Transverse colon (tissue), 4 donors: ENCODE data around the gene EDAR. TPM values are rescaled to one million over a fixed set of nuclear protein-coding genes. Genes with fewer than 3 reads are reported as not detected.

Experiments used
- DNase-seq: peaks from one replicate; pipeline ENCODE4 v3.0.0-alpha.2; 2019
- H3K27ac ChIP-seq, 4 donors: fragments of 200-600 bp; sonication (generic); 2 replicates each; pipeline ENCODE4 v1.5.1; 2016 to 2018; ENCODE audit warnings: inconsistent platforms in 4 of 4
- H3K27me3 ChIP-seq: fragments of 200-600 bp; sonication (generic); 2 replicates; pipeline ENCODE4 v1.5.1; 2017; ENCODE audit warnings: inconsistent platforms
- H3K36me3 ChIP-seq, 4 donors: fragments of 200-600 bp; sonication (generic); 2 replicates each; pipeline ENCODE4 v1.5.1; 2017 to 2019; ENCODE audit warnings: inconsistent platforms in 4 of 4
- H3K4me1 ChIP-seq, 4 donors: fragments of 200-600 bp; sonication (generic); 2 replicates each; pipeline ENCODE4 v1.5.1; 2017 to 2020; ENCODE audit warnings: inconsistent platforms in 4 of 4
- H3K4me3 ChIP-seq, 4 donors: fragments of 200-600 bp; sonication (generic); 1 replicate in 1 of 4; 2 replicates in 3 of 4; pipeline versions ENCODE4 v1.5.1 to v1.6.1; 2017 to 2019; ENCODE audit warnings: inconsistent platforms in 4 of 4
- H3K9me3 ChIP-seq, 2 donors: fragments of 200-600 bp; sonication (generic); 2 replicates each; pipeline ENCODE4 v1.5.1; 2017 to 2019; ENCODE audit warnings: inconsistent platforms in 2 of 2
- EP300 ChIP-seq: sonication (generic); formaldehyde crosslinking; IDR thresholded peaks from one replicate; pipeline ENCODE4 v1.6.1; 2017; ENCODE audit warnings: antibody characterized with exemption, low read depth
- POLR2A ChIP-seq: fragments of 450-650 bp; IDR thresholded peaks from one replicate; pipeline ENCODE4 v1.6.1; 2016; ENCODE audit warnings: antibody characterized with exemption, mild to moderate bottlenecking, moderate library complexity
- POLR2AphosphoS5 ChIP-seq, 3 donors: sonication (generic); formaldehyde crosslinking; IDR thresholded peaks; one replicate each; pipeline ENCODE4 v1.6.1; 2016; ENCODE audit warnings: antibody characterized with exemption in 3 of 3
- WGBS, 2 donors: methylation state at CpG; one replicate each; pipeline ENCODE4 v1.1.5; 2018; ENCODE audit warnings: low coverage in 1 of 2; 5-methylcytosine and 5-hydroxymethylcytosine counted together
- in situ Hi-C, 4 donors: fragments of 200-750 bp; cut with MboI; loops; one replicate each; pipeline versions ENCODE4 v1.15.0 to v1.15.1; 2017; ENCODE audit warnings: low sequenced_read_pairs in 3 of 4, low pct_ligation_motif_present in 1 of 4, low pct_unique_long_range_greater_than_20kb in 1 of 4
- intact Hi-C: fragments of 100-400 bp; cut with DNase I; formaldehyde crosslinking; loops from one replicate; pipeline ENCODE4 v1.15.1; 2023; ENCODE audit warnings: low total_unique reads
- total RNA-seq, 4 donors: library from RNA; depleted of rRNA; stranded (reverse); fragments of >200 nt; gene quantifications; one replicate each; pipeline ENCODE4 v1.1.0, GENCODE V29; 2016
- TF ChIP-seq, protein P1 (sequence below), 5 experiments: fragments of 200-600 bp in 3 of 5; fragments of 450-650 bp in 2 of 5; sonication (generic) in 3 of 5; IDR thresholded peaks; 1 replicate in 2 of 5; 2 replicates in 3 of 5; pipeline ENCODE4 v1.5.1; 2016 to 2017; ENCODE audit warnings: antibody characterized with exemption in 5 of 5, inconsistent platforms in 3 of 5, mild to moderate bottlenecking in 2 of 5, moderate library complexity in 1 of 5

The EDAR gene
- total RNA-seq, 4 donors from 2014 or later: 0.14 to 0.64 TPM; not detected in 2

GRCh38 chr2:109028738-109029489 lies 39.9 kb upstream of the EDAR start:
- no peak overlapping the region for H3K27ac ChIP-seq
- TF ChIP-seq POLR2A (no peak), EP300 (no peak)
- H3K27me3 ChIP-seq: no peaks in the 10 kb centered on the region
- intact Hi-C loops: no loop called here
- H3K4me3 ChIP-seq: no peak overlapping the region
- in situ Hi-C loops: no loop called here
- no peak for DNase-seq
- no peaks in the 10 kb centered on the region for H3K36me3 ChIP-seq
- H3K4me1 ChIP-seq: peaks cover 0 to 9% (median 6%) of the 10 kb centered on the region in 4 donors
- no peaks in the 10 kb centered on the region for H3K9me3 ChIP-seq
- 82 to 93% methylated on average over 2 to 5 of the region's 5 CpGs for WGBS, 2 donors

- H3K4me1 ChIP-seq: peaks cover 0 to 9% (median 6%) of the 10 kb centered on the region in 4 donors
- H3K27ac ChIP-seq: no peak overlapping the region
- no peaks in the 10 kb centered on the region for H3K27me3 ChIP-seq
- H3K4me3 ChIP-seq: no peak overlapping the region
- in situ Hi-C loops (no loop called here), intact Hi-C loops (no loop called here)
- DNase-seq: no peak
- WGBS, 2 donors: 84% methylated on average over 6 of the region's 6 CpGs; no CpG with 5 or more reads in 1 of the 2 donors
- no peaks in the 10 kb centered on the region for H3K9me3 ChIP-seq
- TF ChIP-seq POLR2AphosphoS5 (IDR thresholded peaks at IDR 0.05) (no peak), EP300 (no peak), POLR2A (no peak)
- TF ChIP-seq, protein P1, sequence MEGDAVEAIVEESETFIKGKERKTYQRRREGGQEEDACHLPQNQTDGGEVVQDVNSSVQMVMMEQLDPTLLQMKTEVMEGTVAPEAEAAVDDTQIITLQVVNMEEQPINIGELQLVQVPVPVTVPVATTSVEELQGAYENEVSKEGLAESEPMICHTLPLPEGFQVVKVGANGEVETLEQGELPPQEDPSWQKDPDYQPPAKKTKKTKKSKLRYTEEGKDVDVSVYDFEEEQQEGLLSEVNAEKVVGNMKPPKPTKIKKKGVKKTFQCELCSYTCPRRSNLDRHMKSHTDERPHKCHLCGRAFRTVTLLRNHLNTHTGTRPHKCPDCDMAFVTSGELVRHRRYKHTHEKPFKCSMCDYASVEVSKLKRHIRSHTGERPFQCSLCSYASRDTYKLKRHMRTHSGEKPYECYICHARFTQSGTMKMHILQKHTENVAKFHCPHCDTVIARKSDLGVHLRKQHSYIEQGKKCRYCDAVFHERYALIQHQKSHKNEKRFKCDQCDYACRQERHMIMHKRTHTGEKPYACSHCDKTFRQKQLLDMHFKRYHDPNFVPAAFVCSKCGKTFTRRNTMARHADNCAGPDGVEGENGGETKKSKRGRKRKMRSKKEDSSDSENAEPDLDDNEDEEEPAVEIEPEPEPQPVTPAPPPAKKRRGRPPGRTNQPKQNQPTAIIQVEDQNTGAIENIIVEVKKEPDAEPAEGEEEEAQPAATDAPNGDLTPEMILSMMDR (IDR thresholded peaks at IDR 0.05): no peak
- H3K36me3 ChIP-seq: no peaks in the 10 kb centered on the region
These were observed 39.3 kb upstream of the EDAR start for GRCh38 chr2:109028277-109028676.

GRCh38 chr2:109027702-109028101 lies 38.7 kb upstream of the EDAR start:
- H3K27me3 ChIP-seq: no peaks in the 10 kb centered on the region
- no peaks in the 10 kb centered on the region for H3K36me3 ChIP-seq
- no peak overlapping the region for H3K27ac ChIP-seq
- WGBS, 2 donors: 90 to 93% methylated on average over 2 to 5 of the region's 5 CpGs
- H3K9me3 ChIP-seq: no peaks in the 10 kb centered on the region
- intact Hi-C loops (no loop called here), in situ Hi-C loops (no loop called here)
- DNase-seq: no peak
- no peak overlapping the region for H3K4me3 ChIP-seq
- TF ChIP-seq EP300 (no peak), POLR2AphosphoS5 (IDR thresholded peaks at IDR 0.05) (no peak), POLR2A (no peak)
- TF ChIP-seq, protein P1 (IDR thresholded peaks at IDR 0.05): no peak
- H3K4me1 ChIP-seq: peaks cover 0 to 9% (median 6%) of the 10 kb centered on the region in 4 donors

DNA sequence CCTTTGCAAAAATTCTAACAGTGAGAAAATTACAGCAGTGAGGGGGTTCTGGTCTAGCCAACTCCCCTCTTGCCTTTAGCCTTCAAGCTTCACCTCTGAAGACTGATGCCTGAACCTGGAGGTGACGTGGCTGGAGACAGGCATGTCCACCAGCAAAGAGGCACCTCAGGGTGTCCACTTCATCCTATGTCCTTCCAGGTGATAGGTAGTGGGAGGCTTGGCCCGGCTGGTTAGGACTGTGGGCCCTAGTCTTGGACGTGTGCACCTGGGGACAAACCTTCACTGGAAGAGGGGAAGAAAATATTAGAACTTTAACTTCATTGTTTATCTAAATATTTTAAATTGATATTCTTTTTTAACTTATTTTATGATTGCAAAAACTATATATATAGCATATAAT lies 35.5 kb upstream of the EDAR start:
- Histone ChIP-seq H3K4me1 (no peaks in the 10 kb centered on the region), H3K9me3 (no peaks in the 10 kb centered on the region), H3K36me3 (no peaks in the 10 kb centered on the region), H3K4me3 (no peak overlapping the region), H3K27me3 (no peaks in the 10 kb centered on the region), H3K27ac (no peak overlapping the region)
- intact Hi-C loops: no loop called here
- 87% methylated on average over 3 of the region's 3 CpGs; no CpG with 5 or more reads in 1 of the 2 donors for WGBS, 2 donors
- in situ Hi-C loops: no loop called here
- DNase-seq: no peak
- TF ChIP-seq POLR2AphosphoS5 (IDR thresholded peaks at IDR 0.05): no peak
- TF ChIP-seq EP300: no peak
- TF ChIP-seq, protein P1 (IDR thresholded peaks at IDR 0.05): no peak
- no peak for TF ChIP-seq POLR2A
